T-helper 1 cell treated with Interleukin-12 subunit alpha and Interleukin-12 subunit beta and Interleukin-4 antibody, amounts not matched to agents 30 μg/mL and 1 μg/mL, for 36 hours (primary cell): ENCODE measurements around the gene TRIM31.
"Not testable (repeated sequence)": the region's sequence is repeated elsewhere in the genome, so short reads cannot be mapped to it uniquely, and the experiment has no call there.

Experiments used
- H3K27ac Mint-ChIP-seq: one replicate; pipeline ENCODE4 v1.8.0; 2021; ENCODE audit warnings: mild to moderate bottlenecking, mixed read lengths
- H3K27me3 Mint-ChIP-seq: one replicate; pipeline ENCODE4 v1.8.0; 2021; ENCODE audit warnings: low read depth, mixed read lengths
- H3K36me3 Mint-ChIP-seq: one replicate; pipeline ENCODE4 v1.8.0; 2021; ENCODE audit warnings: low read depth, mixed read lengths
- H3K4me1 Mint-ChIP-seq: one replicate; pipeline ENCODE4 v1.8.0; 2021; ENCODE audit warnings: low read depth, mixed read lengths
- H3K4me3 Mint-ChIP-seq: one replicate; pipeline ENCODE4 v1.8.0; 2021; ENCODE audit warnings: mild to moderate bottlenecking, moderate library complexity, mixed read lengths
- H3K9me3 Mint-ChIP-seq: one replicate; pipeline ENCODE4 v1.8.0; 2021; ENCODE audit warnings: mixed read lengths

TRIM31 gene

GRCh38 chr6:30135147-30135546 lies 22.3 kb upstream of the TRIM31 start:
- Mint-ChIP-seq H3K4me3 (no peak overlapping the region), H3K4me1 (peaks cover 16% of the 10 kb centered on the region), H3K9me3 (no peaks in the 10 kb centered on the region), H3K36me3 (peaks cover 1% of the 10 kb centered on the region), H3K27ac (no peak overlapping the region), H3K27me3 (peaks cover 65% of the 10 kb centered on the region)

GRCh38 chr6:30131947-30132497 lies 19.1 kb upstream of the TRIM31 start:
- no peak overlapping the region for H3K4me3 Mint-ChIP-seq
- peaks cover 68% of the 10 kb centered on the region for H3K27me3 Mint-ChIP-seq
- peaks cover 21% of the 10 kb centered on the region for H3K4me1 Mint-ChIP-seq
- peaks cover 1% of the 10 kb centered on the region for H3K36me3 Mint-ChIP-seq
- no peaks in the 10 kb centered on the region for H3K9me3 Mint-ChIP-seq
- no peak overlapping the region for H3K27ac Mint-ChIP-seq

GRCh38 chr6:30130887-30131862 lies 18.3 kb upstream of the TRIM31 start:
- H3K27me3 Mint-ChIP-seq, result peaks cover 76% of the 10 kb centered on the region
- H3K4me1 Mint-ChIP-seq, result peaks cover 16% of the 10 kb centered on the region
- peak overlapping the region; percentile 27 for H3K27ac Mint-ChIP-seq
- peak overlapping the region; percentile 45 for H3K4me3 Mint-ChIP-seq
- no peaks in the 10 kb centered on the region for H3K9me3 Mint-ChIP-seq
- peaks cover 1% of the 10 kb centered on the region for H3K36me3 Mint-ChIP-seq

- Mint-ChIP-seq H3K27ac (no peak overlapping the region), H3K36me3 (peaks cover 1% of the 10 kb centered on the region), H3K4me1 (peaks cover 11% of the 10 kb centered on the region), H3K4me3 (no peak overlapping the region), H3K27me3 (peaks cover 79% of the 10 kb centered on the region), H3K9me3 (no peaks in the 10 kb centered on the region)
These were observed 17.3 kb upstream of the TRIM31 start for GRCh38 chr6:30130179-30130679.

GRCh38 chr6:30129265-30130178 lies 16.6 kb upstream of the TRIM31 start:
- H3K27ac Mint-ChIP-seq, result no peak overlapping the region
- no peaks in the 10 kb centered on the region for H3K9me3 Mint-ChIP-seq
- H3K27me3 Mint-ChIP-seq, result peaks cover 83% of the 10 kb centered on the region
- H3K4me1 Mint-ChIP-seq, result peaks cover 11% of the 10 kb centered on the region
- peaks cover 1% of the 10 kb centered on the region for H3K36me3 Mint-ChIP-seq
- H3K4me3 Mint-ChIP-seq, result no peak overlapping the region

- peaks cover 89% of the 10 kb centered on the region for H3K27me3 Mint-ChIP-seq
- peaks cover 11% of the 10 kb centered on the region for H3K4me1 Mint-ChIP-seq
- no peaks in the 10 kb centered on the region for H3K9me3 Mint-ChIP-seq
- H3K36me3 Mint-ChIP-seq, result peaks cover 1% of the 10 kb centered on the region
- H3K4me3 Mint-ChIP-seq, result no peak overlapping the region
- no peak overlapping the region for H3K27ac Mint-ChIP-seq
These were observed 14.6 kb upstream of the TRIM31 start for GRCh38 chr6:30127238-30128093.

GRCh38 chr6:30122515-30122914 lies 9.6 kb upstream of the TRIM31 start:
- H3K4me1 Mint-ChIP-seq, result no peaks in the 10 kb centered on the region
- H3K27me3 Mint-ChIP-seq, result peaks cover 77% of the 10 kb centered on the region
- no peaks in the 10 kb centered on the region for H3K36me3 Mint-ChIP-seq
- H3K27ac Mint-ChIP-seq, result no peak overlapping the region
- no peak overlapping the region for H3K4me3 Mint-ChIP-seq
- no peaks in the 10 kb centered on the region for H3K9me3 Mint-ChIP-seq

- Mint-ChIP-seq H3K4me1 (no peaks in the 10 kb centered on the region), H3K36me3 (no peaks in the 10 kb centered on the region), H3K9me3 (no peaks in the 10 kb centered on the region), H3K27ac (no peak overlapping the region), H3K27me3 (peaks cover 72% of the 10 kb centered on the region), H3K4me3 (no peak overlapping the region)
These were observed 8.8 kb upstream of the TRIM31 start for GRCh38 chr6:30121446-30122366.

GRCh38 chr6:30118691-30119090 lies 5.8 kb upstream of the TRIM31 start:
- H3K4me1 Mint-ChIP-seq, H3K4me3 Mint-ChIP-seq, H3K36me3 Mint-ChIP-seq, H3K27ac Mint-ChIP-seq, H3K9me3 Mint-ChIP-seq: not testable (repeated sequence)
- H3K27me3 Mint-ChIP-seq, result peaks cover 64% of the 10 kb centered on the region

GRCh38 chr6:30116724-30117123 lies 3.8 kb upstream of the TRIM31 start:
- Mint-ChIP-seq H3K36me3 (no peaks in the 10 kb centered on the region), H3K4me3 (no peak overlapping the region), H3K27me3 (peaks cover 69% of the 10 kb centered on the region), H3K4me1 (peaks cover 8% of the 10 kb centered on the region), H3K27ac (no peak overlapping the region), H3K9me3 (no peaks in the 10 kb centered on the region)

GRCh38 chr6:30113841-30114240 lies 951 bp upstream of the TRIM31 start:
- Mint-ChIP-seq H3K4me1 (peaks cover 11% of the 10 kb centered on the region), H3K27me3 (peaks cover 69% of the 10 kb centered on the region), H3K9me3 (no peaks in the 10 kb centered on the region), H3K4me3 (no peak overlapping the region), H3K36me3 (no peaks in the 10 kb centered on the region), H3K27ac (no peak overlapping the region)

GRCh38 chr6:30112402-30112994 lies 392 bp downstream of the TRIM31 start:
- H3K4me3 Mint-ChIP-seq, result no peak overlapping the region
- peaks cover 18% of the 10 kb centered on the region for H3K4me1 Mint-ChIP-seq
- H3K9me3 Mint-ChIP-seq, result no peaks in the 10 kb centered on the region
- peaks cover 2% of the 10 kb centered on the region for H3K36me3 Mint-ChIP-seq
- peaks cover 73% of the 10 kb centered on the region for H3K27me3 Mint-ChIP-seq
- no peak overlapping the region for H3K27ac Mint-ChIP-seq
